IPS-20b (cell line): ENCODE data around the gene JOSD2.

ENCODE experiments used
- H3K27ac ChIP-seq: one replicate; pipeline ENCODE4 v1.5.1; 2013; ENCODE audit warnings: low read length
- H3K27me3 ChIP-seq: 2 replicates; pipeline ENCODE4 v1.6.1; 2013; ENCODE audit warnings: mild to moderate bottlenecking, low read length, inconsistent platforms; ENCODE audit not compliant: insufficient read depth
- H3K36me3 ChIP-seq: 2 replicates; pipeline ENCODE4 v1.6.1; 2013; ENCODE audit warnings: low read depth, mild to moderate bottlenecking, inconsistent platforms, low read length, moderate library complexity; ENCODE audit not compliant: insufficient read depth
- H3K4me1 ChIP-seq: 2 replicates; pipeline ENCODE4 v1.6.1; 2013; ENCODE audit warnings: mild to moderate bottlenecking, control low read depth, inconsistent platforms, low read length, moderate library complexity; ENCODE audit not compliant: insufficient read depth
- H3K4me3 ChIP-seq: 2 replicates; pipeline ENCODE4 v1.5.1; 2013; ENCODE audit warnings: mild to moderate bottlenecking, low read length, inconsistent platforms
- H3K9ac ChIP-seq: 2 replicates; pipeline ENCODE4 v1.6.1; 2013; ENCODE audit warnings: low read depth, mild to moderate bottlenecking, inconsistent platforms, low read length, moderate library complexity
- H3K9me3 ChIP-seq: 2 replicates; pipeline ENCODE4 v1.6.1; 2013; ENCODE audit warnings: mild to moderate bottlenecking, low read depth, low read length, inconsistent platforms; ENCODE audit not compliant: insufficient read depth

The JOSD2 gene

DNA sequence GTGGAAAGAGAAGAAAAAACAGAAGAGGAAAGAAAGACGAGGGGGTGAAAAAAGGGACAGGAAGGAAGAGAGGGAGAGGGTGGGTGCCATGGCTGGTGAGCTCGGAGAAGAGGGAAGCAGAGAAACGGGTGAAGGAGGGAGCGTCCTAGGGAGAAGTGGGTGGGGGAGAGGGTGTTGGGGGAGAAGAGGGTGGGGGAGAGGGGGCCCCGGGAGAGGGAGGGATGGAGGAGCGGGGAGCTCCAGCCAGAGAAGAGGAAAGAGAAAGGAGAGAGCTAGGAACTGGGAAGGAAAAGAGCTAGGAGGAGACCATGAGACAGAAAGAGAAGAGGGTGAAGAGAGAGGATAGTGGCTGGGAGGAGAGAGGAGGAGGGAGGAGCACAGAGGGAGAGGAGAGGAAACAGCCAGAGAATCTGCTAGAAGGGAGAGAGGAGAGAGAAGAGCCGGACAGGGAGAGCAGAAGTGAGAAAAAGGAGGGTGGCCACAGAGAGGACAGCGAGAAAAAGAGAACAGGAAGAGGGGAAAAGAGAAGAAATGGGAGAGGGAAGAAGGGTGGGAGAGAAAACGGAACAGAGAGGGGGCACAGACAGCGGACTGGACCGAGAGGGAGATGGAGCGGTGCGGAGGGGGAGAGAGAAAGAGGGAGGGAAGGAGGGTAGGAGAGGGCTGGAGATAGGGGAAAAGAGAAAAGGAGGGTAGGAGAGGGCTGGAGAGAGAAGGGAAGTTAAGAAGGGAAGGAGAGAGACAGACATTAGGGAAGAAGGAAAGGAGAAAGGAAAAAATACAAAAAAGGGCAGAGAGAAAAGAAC is 22.4 kb downstream of the JOSD2 start:
- H3K9ac ChIP-seq, result no peak overlapping the region
- no peak overlapping the region for H3K4me3 ChIP-seq
- no peaks in the 10 kb centered on the region for H3K4me1 ChIP-seq
- H3K27me3 ChIP-seq, result peaks cover 70% of the 10 kb centered on the region
- no peaks in the 10 kb centered on the region for H3K36me3 ChIP-seq
- H3K27ac ChIP-seq, result no peak overlapping the region
- peaks cover 51% of the 10 kb centered on the region for H3K9me3 ChIP-seq

DNA sequence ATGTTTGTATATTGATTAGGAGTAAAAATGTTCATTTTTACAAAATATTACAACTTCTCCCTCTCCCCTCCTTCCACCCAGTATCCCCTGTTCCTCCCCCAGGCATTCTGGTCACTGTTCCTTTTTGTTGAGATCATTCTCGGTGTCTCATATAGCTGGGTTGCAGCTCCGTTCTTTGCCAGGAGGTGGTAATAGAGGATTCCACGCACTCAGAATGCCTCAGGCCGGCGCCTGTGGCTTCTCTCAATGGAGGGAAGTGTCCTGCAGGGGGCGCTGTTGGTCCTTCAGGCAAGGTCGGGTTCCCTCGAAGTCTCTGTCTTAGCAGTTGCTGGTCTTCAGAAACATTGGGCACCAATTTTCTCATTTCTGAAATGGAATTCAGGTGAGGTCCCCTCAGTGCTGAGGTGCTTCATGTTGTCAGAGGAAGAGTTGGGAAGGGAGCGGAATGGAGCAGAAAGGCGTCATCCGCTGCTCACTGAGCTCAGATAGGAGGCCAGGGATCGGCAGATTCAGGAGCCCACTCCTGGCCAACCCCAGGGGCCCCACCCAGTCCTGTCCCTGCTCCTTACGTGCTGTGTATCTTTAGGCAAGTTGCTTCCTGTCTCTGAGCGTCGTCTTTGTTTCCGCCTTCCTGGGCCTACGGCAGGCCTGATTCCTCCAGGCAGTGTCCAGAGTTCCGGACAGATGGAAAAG is 24.0 kb downstream of the JOSD2 start:
- Histone ChIP-seq H3K9ac (no peak overlapping the region), H3K4me3 (no peak overlapping the region), H3K27ac (no peak overlapping the region), H3K9me3 (peaks cover 50% of the 10 kb centered on the region), H3K36me3 (0 out of 2 replicates have a peak, but pooled peaks cover 7% of the 10 kb centered on the region), H3K4me1 (no peaks in the 10 kb centered on the region), H3K27me3 (peaks cover 54% of the 10 kb centered on the region)

DNA sequence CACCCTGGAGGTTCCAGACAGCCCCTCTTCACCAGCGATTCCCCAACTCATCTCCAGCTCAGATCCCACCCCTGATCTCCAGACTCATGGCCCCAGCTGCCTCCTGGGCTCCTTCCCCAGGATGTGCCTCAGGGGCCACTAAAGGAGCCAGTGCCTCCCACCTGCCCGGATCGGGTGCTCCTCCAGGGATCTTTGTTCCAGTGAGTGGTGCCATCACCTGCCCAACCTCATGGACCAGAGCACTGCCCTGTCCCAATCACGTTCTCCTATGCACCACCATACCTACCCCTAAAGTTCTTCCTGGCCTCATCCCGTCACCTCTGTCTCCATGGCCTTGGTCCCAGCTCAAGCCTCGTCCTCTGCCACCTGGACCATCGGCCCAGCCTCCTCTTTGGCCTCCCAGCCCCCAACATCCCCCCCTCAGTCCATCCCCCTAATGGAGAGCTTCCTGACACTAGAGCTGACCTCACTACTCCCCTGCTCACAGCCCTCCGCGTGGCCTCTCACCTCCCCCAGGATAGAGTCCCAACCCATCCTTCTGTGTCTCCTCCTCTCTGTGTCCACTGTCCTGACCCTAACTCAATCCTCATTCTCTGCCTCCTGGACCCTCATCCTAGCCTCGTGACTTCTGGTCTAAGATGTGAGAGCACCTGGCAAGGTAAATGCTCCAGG is 25.6 kb downstream of the JOSD2 start:
- no peak overlapping the region for H3K9ac ChIP-seq
- no peak overlapping the region for H3K4me3 ChIP-seq
- H3K36me3 ChIP-seq, result peaks cover 7% of the 10 kb centered on the region; the same call in 1 of the 2 replicates
- H3K4me1 ChIP-seq, result no peaks in the 10 kb centered on the region
- peaks cover 39% of the 10 kb centered on the region for H3K27me3 ChIP-seq
- no peak overlapping the region for H3K27ac ChIP-seq
- peaks cover 43% of the 10 kb centered on the region for H3K9me3 ChIP-seq

DNA sequence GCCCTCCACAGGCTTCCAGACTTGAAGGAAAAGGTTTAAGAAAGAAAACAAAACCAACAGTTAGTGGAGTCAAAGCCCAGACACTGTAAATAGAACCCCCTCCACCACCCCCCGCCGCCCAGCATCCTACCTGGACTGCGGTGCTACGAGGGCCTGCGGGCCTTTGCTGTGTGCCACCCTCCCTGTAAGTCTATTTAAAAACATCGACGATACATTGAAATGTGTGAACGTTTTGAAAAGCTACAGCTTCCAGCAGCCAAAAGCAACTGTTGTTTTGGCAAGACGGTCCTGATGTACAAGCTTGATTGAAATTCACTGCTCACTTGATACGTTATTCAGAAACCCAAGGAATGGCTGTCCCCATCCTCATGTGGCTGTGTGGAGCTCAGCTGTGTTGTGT is 28.1 kb downstream of the JOSD2 start:
- H3K9ac ChIP-seq, result no peak overlapping the region
- peaks cover 15% of the 10 kb centered on the region for H3K27me3 ChIP-seq
- H3K4me3 ChIP-seq, result no peak overlapping the region
- H3K9me3 ChIP-seq, result peaks cover 51% of the 10 kb centered on the region
- peaks cover 19% of the 10 kb centered on the region; the same call in 1 of the 2 replicates for H3K36me3 ChIP-seq
- no peaks in the 10 kb centered on the region for H3K4me1 ChIP-seq
- no peak overlapping the region for H3K27ac ChIP-seq

DNA sequence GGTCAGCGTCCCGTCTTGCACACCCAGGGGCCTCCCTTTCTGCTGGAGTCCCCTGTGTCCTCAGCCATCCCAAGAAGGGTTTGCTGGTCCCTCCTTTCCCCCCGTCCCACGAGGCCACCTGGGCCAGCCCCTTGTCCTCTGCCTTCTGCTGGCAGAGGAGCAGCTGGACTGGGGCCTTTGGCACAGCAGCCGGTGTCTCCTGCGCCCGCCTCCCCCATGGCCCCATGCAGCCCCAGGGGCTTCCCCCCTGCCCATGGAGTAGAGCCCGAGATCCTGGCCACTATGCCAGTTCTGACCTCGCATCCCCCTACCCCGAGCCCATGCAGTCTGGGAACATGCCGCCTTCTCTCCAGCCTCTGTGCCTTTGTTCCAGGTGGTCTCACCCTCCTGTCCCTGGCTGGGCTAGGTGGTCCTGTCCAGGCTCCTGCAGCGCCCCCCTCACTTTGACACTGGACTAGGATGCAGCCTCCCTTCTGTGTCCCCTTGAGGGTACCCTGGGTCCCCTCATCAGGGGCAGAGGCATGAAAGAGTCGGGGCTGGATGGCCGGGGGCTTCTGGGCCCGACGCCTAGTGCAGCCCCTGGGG is 28.6 kb downstream of the JOSD2 start:
- Histone ChIP-seq H3K9ac (no peak overlapping the region), H3K27me3 (peaks cover 10% of the 10 kb centered on the region), H3K36me3 (peaks cover 19% of the 10 kb centered on the region; the same call in 1 of the 2 replicates), H3K27ac (no peak overlapping the region), H3K4me1 (no peaks in the 10 kb centered on the region), H3K9me3 (peaks cover 51% of the 10 kb centered on the region), H3K4me3 (no peak overlapping the region)

DNA sequence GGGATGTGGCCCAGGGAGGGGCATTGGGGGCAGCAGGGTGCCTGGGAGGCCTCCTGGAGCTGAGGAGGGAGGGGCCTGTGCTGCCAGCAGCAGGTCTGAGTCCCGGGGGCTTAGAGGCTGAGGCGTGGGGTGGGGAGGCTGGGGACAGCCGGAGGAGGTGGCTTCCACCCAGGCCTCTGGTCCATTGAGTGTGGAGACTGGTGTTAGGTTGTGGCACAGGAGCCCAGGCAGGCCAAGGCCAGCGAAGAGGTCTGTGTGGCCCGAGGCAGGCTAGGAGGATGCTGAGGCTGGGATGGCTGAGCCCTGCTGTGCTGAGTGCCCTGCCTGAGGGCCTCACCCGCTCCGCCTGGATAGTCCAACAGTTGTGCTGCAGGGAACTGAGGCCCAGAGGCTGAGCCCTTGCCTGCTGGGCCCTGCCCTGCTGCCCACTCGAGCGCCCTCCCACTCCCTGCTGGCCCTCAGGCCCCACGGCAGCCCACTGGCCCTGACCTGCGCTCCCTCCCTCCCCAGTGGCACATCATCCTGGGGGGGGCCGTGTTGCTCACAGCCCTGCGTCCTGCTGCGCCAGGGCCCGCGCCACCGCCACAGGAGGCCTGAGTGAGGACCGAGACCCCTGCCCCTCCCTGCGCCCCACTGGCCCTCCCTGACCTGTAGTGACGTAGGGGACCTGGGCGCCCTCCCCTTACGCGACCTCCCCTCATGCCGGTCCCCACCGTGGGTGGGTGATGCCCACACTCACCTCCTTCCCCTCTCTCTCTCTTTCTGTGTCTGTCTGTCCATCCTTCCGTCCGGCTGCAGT is 29.4 kb downstream of the JOSD2 start:
- Histone ChIP-seq H3K27me3 (peaks cover 1% of the 10 kb centered on the region; the same call in 1 of the 2 replicates), H3K9me3 (peaks cover 44% of the 10 kb centered on the region), H3K27ac (no peak overlapping the region), H3K4me3 (no peak overlapping the region), H3K36me3 (peaks cover 19% of the 10 kb centered on the region; the same call in 1 of the 2 replicates), H3K9ac (no peak overlapping the region), H3K4me1 (no peaks in the 10 kb centered on the region)

DNA sequence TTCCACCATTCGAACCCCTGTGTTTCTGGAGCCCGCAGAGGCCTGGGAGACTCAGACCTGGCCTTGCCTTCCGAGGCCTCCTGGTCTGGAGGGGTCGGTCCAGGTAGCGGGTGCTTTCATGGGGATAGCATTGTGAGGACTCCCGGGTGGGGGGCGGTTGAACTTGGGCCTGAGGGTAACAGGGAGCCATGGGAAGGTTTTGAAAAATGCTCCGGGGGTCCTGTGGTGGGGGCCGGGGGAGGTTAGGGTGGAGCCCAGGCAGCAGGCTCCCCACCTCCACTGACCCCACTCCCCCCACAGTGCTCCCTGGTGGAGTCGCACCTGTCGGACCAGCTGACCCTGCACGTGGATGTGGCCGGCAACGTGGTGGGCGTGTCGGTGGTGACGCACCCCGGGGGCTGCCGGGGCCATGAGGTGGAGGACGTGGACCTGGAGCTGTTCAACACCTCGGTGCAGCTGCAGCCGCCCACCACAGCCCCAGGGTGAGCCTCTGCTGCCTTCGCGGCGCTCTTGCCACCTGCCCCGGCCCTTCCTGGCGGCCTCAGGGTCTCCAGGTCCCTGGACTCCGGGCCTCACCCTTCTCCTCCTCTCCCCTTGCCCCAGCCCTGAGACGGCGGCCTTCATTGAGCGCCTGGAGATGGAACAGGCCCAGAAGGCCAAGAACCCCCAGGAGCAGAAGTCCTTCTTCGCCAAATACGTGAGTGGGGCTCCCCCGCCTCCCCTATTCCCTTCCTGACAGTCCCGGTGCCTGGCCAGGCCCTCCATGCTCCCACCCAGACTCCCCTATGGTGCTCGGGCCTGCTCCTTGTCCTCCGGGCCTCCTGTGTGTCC is 30.5 kb downstream of the JOSD2 start:
- Histone ChIP-seq H3K9me3 (peaks cover 33% of the 10 kb centered on the region), H3K27me3 (no peaks in the 10 kb centered on the region), H3K9ac (no peak overlapping the region), H3K36me3 (peaks cover 19% of the 10 kb centered on the region; the same call in 1 of the 2 replicates), H3K4me1 (no peaks in the 10 kb centered on the region), H3K4me3 (no peak overlapping the region), H3K27ac (no peak overlapping the region)

DNA sequence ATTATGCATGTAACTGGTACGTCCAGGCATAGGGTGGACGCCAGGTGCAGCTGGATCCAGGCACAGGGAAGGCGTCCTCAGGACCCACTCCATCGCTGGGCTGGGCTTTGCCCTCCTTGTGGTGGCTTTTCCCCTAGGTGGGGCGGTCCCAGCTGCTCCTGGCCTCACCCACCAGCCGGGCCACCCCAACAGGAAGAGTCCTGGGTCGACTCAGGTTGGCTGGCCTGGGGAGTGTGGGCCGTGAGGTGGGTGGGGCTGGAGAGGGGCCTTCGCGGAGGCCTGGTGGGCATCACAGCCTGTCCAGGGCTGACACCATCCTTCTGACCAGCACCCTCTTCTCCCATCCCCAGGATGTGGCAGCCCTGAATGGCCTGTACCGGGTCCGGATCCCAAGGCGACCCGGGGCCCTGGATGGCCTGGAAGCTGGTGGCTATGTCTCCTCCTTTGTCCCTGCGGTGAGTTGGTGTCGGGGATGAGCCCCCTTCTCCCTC is 31.2 kb downstream of the JOSD2 start:
- Histone ChIP-seq H3K27me3 (no peaks in the 10 kb centered on the region), H3K36me3 (peaks cover 19% of the 10 kb centered on the region; the same call in 1 of the 2 replicates), H3K27ac (no peak overlapping the region), H3K9ac (no peak overlapping the region), H3K4me1 (no peaks in the 10 kb centered on the region), H3K9me3 (peaks cover 30% of the 10 kb centered on the region), H3K4me3 (no peak overlapping the region)

DNA sequence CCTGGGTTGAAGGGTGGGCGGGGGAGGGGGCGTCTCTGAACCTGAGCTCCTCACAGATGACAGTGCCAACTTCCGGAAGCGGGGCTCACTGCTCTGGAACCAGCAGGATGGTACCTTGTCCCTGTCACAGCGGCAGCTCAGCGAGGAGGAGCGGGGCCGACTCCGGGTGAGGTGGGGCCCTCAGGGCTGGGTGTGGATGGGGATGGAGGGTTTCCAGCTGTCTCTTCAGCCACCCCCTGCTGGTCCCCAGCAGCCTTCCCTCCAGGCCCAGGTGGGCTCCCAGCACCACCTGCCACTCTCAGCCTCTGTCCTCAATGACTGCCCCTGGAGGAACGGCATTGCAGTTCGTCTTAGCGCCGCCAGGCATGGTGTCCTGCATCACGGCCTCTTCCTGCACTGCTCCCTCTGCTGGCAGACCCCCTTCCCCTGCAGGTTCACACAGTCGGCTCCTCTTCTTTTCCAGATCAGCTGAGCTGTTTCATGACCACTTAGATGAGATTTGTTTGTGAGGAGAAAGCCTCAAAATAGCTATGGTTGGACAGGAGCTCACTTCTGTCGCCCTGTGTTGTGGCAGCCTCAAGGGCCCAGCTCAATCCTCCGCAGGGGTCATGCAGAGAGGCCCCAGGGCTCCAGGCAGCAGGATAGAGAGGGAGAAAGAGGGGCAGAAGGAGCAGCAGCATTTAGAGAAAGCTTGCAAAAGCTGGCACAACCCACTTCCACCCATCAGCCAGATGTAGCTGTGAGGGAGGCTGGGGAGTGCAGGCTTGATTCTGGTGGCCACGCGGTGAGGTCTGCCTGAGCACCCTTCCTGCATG is 31.9 kb downstream of the JOSD2 start:
- H3K36me3 ChIP-seq, result peaks cover 19% of the 10 kb centered on the region; the same call in 1 of the 2 replicates
- no peak overlapping the region for H3K9ac ChIP-seq
- no peak overlapping the region for H3K4me3 ChIP-seq
- no peak overlapping the region for H3K27ac ChIP-seq
- H3K27me3 ChIP-seq, result no peaks in the 10 kb centered on the region
- no peaks in the 10 kb centered on the region for H3K4me1 ChIP-seq
- H3K9me3 ChIP-seq, result peaks cover 30% of the 10 kb centered on the region
